Mesodermal cell (in vitro differentiated cells): Measurements from ENCODE around the gene CCDC116.
"Not testable (repeated sequence)": the region's sequence is repeated elsewhere in the genome, so short reads cannot be mapped to it uniquely, and the experiment has no call there.

Source experiments
- H3K27ac ChIP-seq: 2 replicates; pipeline ENCODE4 v1.7.0; 2013; ENCODE audit warnings: mild to moderate bottlenecking, low read depth, low read length, moderate library complexity; ENCODE audit not compliant: severe bottlenecking
- H3K36me3 ChIP-seq: 2 replicates; pipeline ENCODE4 v1.7.1; 2013; ENCODE audit warnings: mild to moderate bottlenecking, low read length, moderate library complexity; ENCODE audit not compliant: control insufficient read depth, insufficient read depth
- H3K4me1 ChIP-seq: one replicate; pipeline ENCODE4 v1.7.1; 2013; ENCODE audit warnings: mild to moderate bottlenecking, low read length; ENCODE audit not compliant: insufficient read depth, control insufficient read depth, poor library complexity, severe bottlenecking
- H3K4me3 ChIP-seq: 2 replicates; pipeline ENCODE4 v1.7.0; 2013; ENCODE audit warnings: low read length, control low read depth, mild to moderate bottlenecking; ENCODE audit not compliant: insufficient read depth, poor library complexity, severe bottlenecking; ENCODE audit errors: extremely low read depth
- H3K9me3 ChIP-seq: 2 replicates; pipeline ENCODE4 v1.7.1; 2013; ENCODE audit warnings: mild to moderate bottlenecking, low read length, moderate library complexity; ENCODE audit not compliant: control insufficient read depth
- WGBS, 2 experiments: methylation state at CpG; one replicate each; pipeline ENCODE4 v1.1.5; 2013; ENCODE audit warnings: missing lambda C conversion rate in 2 of 2; ENCODE audit not compliant: insufficient coverage in 2 of 2; 5-methylcytosine and 5-hydroxymethylcytosine counted together

CCDC116 gene

GRCh38 chr22:21643533-21644357, 11.2 kb downstream of the CCDC116 start:
- H3K4me3 ChIP-seq, result peak overlapping the region; percentile 84
- H3K9me3 ChIP-seq, result no peaks in the 10 kb centered on the region
- peaks cover 39% of the 10 kb centered on the region for H3K36me3 ChIP-seq
- WGBS, 2 experiments, result 95 to 97% methylated on average over 20 to 22 of the region's 22 CpGs
- peaks cover 6% of the 10 kb centered on the region for H3K4me1 ChIP-seq
- no peak overlapping the region for H3K27ac ChIP-seq

- not testable (repeated sequence) for H3K4me3 ChIP-seq, H3K27ac ChIP-seq, H3K9me3 ChIP-seq
- peaks cover 11% of the 10 kb centered on the region for H3K4me1 ChIP-seq
- peaks cover 46% of the 10 kb centered on the region for H3K36me3 ChIP-seq
- WGBS, 2 experiments, result 93 to 96% methylated on average over 5 to 6 of the region's 6 CpGs
Observed at GRCh38 chr22:21645513-21645912, 13.0 kb downstream of the CCDC116 start.

GRCh38 chr22:21646608-21647590, 14.3 kb downstream of the CCDC116 start:
- H3K36me3 ChIP-seq, result peaks cover 46% of the 10 kb centered on the region
- 70 to 73% methylated on average over 9 to 13 of the region's 14 CpGs for WGBS, 2 experiments
- peaks cover 14% of the 10 kb centered on the region for H3K4me1 ChIP-seq
- no peak overlapping the region for H3K27ac ChIP-seq
- no peaks in the 10 kb centered on the region for H3K9me3 ChIP-seq
- H3K4me3 ChIP-seq, result no peak overlapping the region

- WGBS, 2 experiments, result 81 to 93% methylated on average over 5 to 7 of the region's 7 CpGs
- peaks cover 54% of the 10 kb centered on the region for H3K36me3 ChIP-seq
- H3K4me1 ChIP-seq, result peaks cover 17% of the 10 kb centered on the region
- no peaks in the 10 kb centered on the region for H3K9me3 ChIP-seq
- no peak overlapping the region for H3K4me3 ChIP-seq
- no peak overlapping the region for H3K27ac ChIP-seq
Observed at GRCh38 chr22:21650280-21650679, 17.7 kb downstream of the CCDC116 start.

- H3K36me3 ChIP-seq, result peaks cover 49% of the 10 kb centered on the region
- H3K4me3 ChIP-seq, result peak overlapping the region; percentile 75
- peak overlapping the region; percentile 84 for H3K27ac ChIP-seq
- peaks cover 17% of the 10 kb centered on the region for H3K4me1 ChIP-seq
- H3K9me3 ChIP-seq, result no peaks in the 10 kb centered on the region
- WGBS, 2 experiments, result 0 to 7% methylated on average over 1 to 3 of the region's 6 CpGs
Observed at GRCh38 chr22:21650823-21651520, 18.4 kb downstream of the CCDC116 start.

GRCh38 chr22:21651521-21652009, 19.0 kb downstream of the CCDC116 start:
- WGBS, 2 experiments, result 0 to 1% methylated on average over 15 to 17 of the region's 29 CpGs
- Histone ChIP-seq H3K4me1 (peaks cover 17% of the 10 kb centered on the region), H3K9me3 (no peaks in the 10 kb centered on the region), H3K36me3 (peaks cover 44% of the 10 kb centered on the region), H3K4me3 (peak overlapping the region; percentile 75), H3K27ac (peak overlapping the region; percentile 84)

GRCh38 chr22:21652010-21652546, 19.5 kb downstream of the CCDC116 start:
- Histone ChIP-seq H3K4me1 (peaks cover 17% of the 10 kb centered on the region), H3K36me3 (peaks cover 40% of the 10 kb centered on the region), H3K9me3 (no peaks in the 10 kb centered on the region), H3K27ac (peak overlapping the region; percentile 84), H3K4me3 (peak overlapping the region; percentile 75)
- 0 to 1% methylated on average over 31 to 39 of the region's 44 CpGs for WGBS, 2 experiments

GRCh38 chr22:21652547-21653545, 20.3 kb downstream of the CCDC116 start:
- H3K36me3 ChIP-seq, result peaks cover 36% of the 10 kb centered on the region
- H3K4me1 ChIP-seq, result peaks cover 17% of the 10 kb centered on the region
- peak overlapping the region; percentile 75 for H3K4me3 ChIP-seq
- peak overlapping the region; percentile 37 for H3K27ac ChIP-seq
- 3 to 7% methylated on average over 26 of the region's 40 CpGs for WGBS, 2 experiments
- H3K9me3 ChIP-seq, result no peaks in the 10 kb centered on the region

GRCh38 chr22:21657020-21657359, 24.4 kb downstream of the CCDC116 start:
- peak overlapping the region; percentile 44 for H3K4me3 ChIP-seq
- 43 to 47% methylated on average over 14 to 17 of the region's 17 CpGs for WGBS, 2 experiments
- peaks cover 5% of the 10 kb centered on the region for H3K4me1 ChIP-seq
- no peaks in the 10 kb centered on the region for H3K9me3 ChIP-seq
- H3K36me3 ChIP-seq, result peaks cover 22% of the 10 kb centered on the region
- no peak overlapping the region for H3K27ac ChIP-seq
